SK-N-SH (cell line): Measurements from ENCODE around the gene NUP205.

Source experiments
- CTCF ChIP-seq: fragments of 200-600 bp; sonication (generic); IDR thresholded peaks from 2 replicates; pipeline ENCODE4 v1.6.1; 2017; ENCODE audit warnings: antibody characterized with exemption, mild to moderate bottlenecking, moderate library complexity
- EP300 ChIP-seq, 2 experiments: IDR thresholded peaks; 2 replicates each; pipeline versions ENCODE4 v1.4.0 to v1.6.1; 2012; ENCODE audit warnings: borderline replicate concordance in 1 of 2, low read depth in 1 of 2, low read length in 1 of 2
- EZH2phosphoT487 ChIP-seq: fragments of 200-600 bp; sonication (generic); IDR thresholded peaks from 2 replicates; pipeline ENCODE4 v1.6.1; 2017; ENCODE audit warnings: low read depth, mixed run types, mild to moderate bottlenecking, antibody characterized with exemption, moderate library complexity, borderline replicate concordance
- FOXM1 ChIP-seq: IDR thresholded peaks from 2 replicates; pipeline ENCODE4 v1.4.0; 2012; ENCODE audit warnings: low read depth, mild to moderate bottlenecking
- JUND ChIP-seq: IDR thresholded peaks from 2 replicates; pipeline ENCODE4 v1.4.0; 2012
- POLR2AphosphoS5 ChIP-seq: IDR thresholded peaks from 2 replicates; pipeline ENCODE4 v1.6.1; 2012; ENCODE audit warnings: low read depth, low read length
- RCOR1 ChIP-seq: fragments of 150-350 bp; IDR thresholded peaks from 2 replicates; pipeline ENCODE4 v1.6.1; 2017; ENCODE audit warnings: antibody characterized with exemption, low read length
- REST ChIP-seq: IDR thresholded peaks from 2 replicates; pipeline ENCODE4 v1.6.1; 2012; ENCODE audit warnings: mild to moderate bottlenecking, low read depth, low read length, moderate library complexity
- RFX5 ChIP-seq: IDR thresholded peaks from 2 replicates; pipeline ENCODE4 v1.6.1; 2012; ENCODE audit warnings: mild to moderate bottlenecking, improper control_type of control experiment, low read length
- TAF1 ChIP-seq: IDR thresholded peaks from 2 replicates; pipeline ENCODE4 v1.6.1; 2012; ENCODE audit warnings: low read depth, mild to moderate bottlenecking, low read length, moderate library complexity, borderline replicate concordance

GRCh38 chr7:135687466-135687865 lies 129.7 kb downstream of the NUP205 start:
- TF ChIP-seq EP300 (IDR thresholded peaks at IDR 0.05; ENCODE audit: borderline replicate concordance in 1 of 2, low read depth in 1 of 2, low read length in 1 of 2) = no peak
- TF ChIP-seq EZH2phosphoT487 = no peak
- no peak for TF ChIP-seq CTCF
- TF ChIP-seq RCOR1 = no peak
- TF ChIP-seq POLR2AphosphoS5 = no peak
- TF ChIP-seq JUND = no peak
- no peak for TF ChIP-seq REST
- TF ChIP-seq RFX5 = no peak
- TF ChIP-seq TAF1 = no peak
- TF ChIP-seq FOXM1 = no peak
